GM18873 (cell line): Measurements from ENCODE around the gene PLD6.

ENCODE experiments used
- ATAC-seq: cut with Tn5 transposase; IDR thresholded peaks from one replicate; pipeline ENCODE4 v1.9.1; 2021; ENCODE audit warnings: mild to moderate bottlenecking, moderate library complexity, moderate number of reproducible peaks; ENCODE audit not compliant: unreplicated experiment, low FRiP score

The PLD6 gene

GRCh38 chr17:17227608-17228520 is 21.7 kb upstream of the PLD6 start:
- ATAC-seq = no peak

DNA sequence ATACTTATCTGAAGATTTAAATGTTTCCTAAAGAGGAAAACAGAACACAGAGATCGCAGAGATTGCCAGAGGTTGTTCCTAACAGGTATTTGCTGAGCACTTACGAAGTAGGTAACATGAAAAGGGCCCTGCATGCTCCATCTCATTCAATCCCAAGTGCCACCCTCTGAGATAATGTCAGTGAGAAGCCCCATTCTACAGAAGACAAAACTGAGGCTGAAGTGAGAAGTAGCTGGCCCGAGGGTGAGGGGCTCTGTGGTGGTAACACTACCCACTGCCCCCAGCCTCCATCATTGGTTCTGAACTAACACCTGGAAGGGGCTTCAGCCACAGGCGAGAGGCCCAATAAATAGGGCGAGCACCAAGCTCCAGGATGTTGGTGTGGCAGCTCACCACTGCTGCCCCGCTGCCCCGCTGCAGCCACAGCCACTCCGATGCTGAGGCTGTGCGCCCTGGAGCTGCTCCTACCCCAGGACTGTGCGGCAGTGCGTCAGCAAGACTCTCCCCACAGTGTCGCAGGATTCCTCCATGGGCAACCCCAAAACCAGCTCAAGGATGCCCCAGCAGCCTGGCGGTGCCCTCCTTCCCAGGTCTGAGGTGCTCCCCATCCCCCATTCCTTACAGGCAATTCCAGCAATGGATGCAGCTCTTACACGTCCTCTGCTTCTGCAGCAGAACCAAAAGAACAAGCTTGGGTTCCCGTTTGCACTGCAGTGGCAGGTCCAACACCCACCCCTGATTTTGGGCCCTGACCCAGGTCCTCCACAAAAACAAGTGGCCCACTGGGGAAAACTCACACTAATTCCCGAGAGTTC is 20.5 kb upstream of the PLD6 start:
- ATAC-seq = no peak

GRCh38 chr17:17225901-17226300 is 19.8 kb upstream of the PLD6 start:
- no peak for ATAC-seq

GRCh38 chr17:17224137-17224536 is 18.0 kb upstream of the PLD6 start:
- ATAC-seq = no peak

- no peak for ATAC-seq
Measured at GRCh38 chr17:17223736-17224135, 17.6 kb upstream of the PLD6 start.

DNA sequence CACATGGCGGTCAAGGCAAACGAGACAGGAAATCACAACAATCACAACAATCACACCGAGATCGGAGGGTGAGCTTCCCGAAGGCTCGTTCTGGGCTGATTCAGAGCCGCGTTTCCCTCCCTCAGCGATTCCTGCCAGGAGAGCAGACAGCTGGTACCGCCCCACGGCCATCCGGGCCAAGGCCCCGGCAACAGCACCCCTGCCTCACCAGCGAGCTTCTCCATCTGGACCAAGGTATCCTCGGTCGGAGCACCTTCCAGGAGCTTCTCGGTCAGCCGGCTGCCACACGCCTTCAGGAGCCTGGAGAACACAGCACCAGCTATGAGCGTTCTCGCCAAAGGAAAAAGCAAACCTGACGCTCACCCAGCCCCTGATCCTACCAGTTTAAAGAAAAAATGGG is 15.2 kb upstream of the PLD6 start:
- no peak for ATAC-seq

DNA sequence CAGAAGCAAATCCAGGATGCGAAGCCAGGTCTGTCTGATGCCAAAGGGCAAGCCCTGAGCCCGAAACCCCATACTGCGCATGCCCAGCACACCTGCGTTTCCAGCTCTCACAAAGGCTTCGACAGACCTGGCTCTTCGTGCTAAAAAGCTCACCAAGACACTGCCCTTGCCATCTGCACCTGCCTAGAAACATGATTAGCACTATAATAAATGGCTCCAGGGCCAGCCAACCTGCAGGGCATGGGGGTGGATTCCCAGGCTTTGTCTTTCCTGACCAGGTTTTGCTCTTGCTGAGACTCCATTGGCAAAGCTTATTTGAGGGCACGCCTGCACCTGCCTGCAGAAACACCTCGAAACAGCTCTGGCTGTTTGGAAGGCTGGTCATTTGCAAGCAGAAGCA is 14.4 kb upstream of the PLD6 start:
- no peak for ATAC-seq

DNA sequence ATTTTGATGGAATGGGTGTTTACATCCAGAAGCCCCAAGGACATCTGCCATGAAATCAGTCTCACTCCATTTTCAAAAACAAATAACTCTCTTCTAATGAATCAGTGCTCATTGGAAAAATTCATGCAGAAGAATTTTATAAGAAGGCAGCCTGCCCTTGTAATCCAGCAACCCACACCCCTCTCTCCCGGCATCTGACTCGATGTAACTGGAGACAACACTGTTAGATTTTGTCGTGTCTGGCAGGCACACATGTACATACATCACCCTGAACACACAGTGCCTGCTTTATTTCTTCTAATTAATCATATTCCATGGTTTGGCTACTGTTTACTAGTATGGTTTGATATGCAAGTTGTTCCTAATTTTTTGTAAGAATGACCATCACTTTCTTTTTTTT is 11.9 kb upstream of the PLD6 start:
- ATAC-seq = no peak

DNA sequence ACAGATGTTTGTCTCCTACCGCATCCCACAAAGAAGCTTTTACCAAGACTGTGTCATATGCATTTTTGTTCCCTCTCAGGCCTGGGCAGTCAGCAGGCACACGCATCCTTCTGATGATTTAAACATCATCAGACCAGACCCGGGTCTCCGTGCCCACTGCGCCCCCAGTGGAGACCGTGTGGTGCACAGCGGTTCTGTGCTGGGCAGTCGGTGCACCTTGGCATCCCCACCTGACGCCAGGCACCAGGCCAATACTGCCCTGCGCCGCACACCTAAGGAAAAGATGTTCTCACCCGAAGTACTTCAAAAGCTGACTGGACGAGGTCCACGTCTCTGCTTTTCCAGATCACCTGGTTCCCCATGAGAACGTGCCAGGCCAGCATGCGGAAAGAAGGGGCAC is 10.6 kb upstream of the PLD6 start:
- no peak for ATAC-seq

GRCh38 chr17:17216236-17216635 is 10.1 kb upstream of the PLD6 start:
- ATAC-seq = no peak

GRCh38 chr17:17215575-17215974 is 9.4 kb upstream of the PLD6 start:
- ATAC-seq = no peak

- no peak for ATAC-seq
Measured at GRCh38 chr17:17214646-17215436, 8.7 kb upstream of the PLD6 start.

DNA sequence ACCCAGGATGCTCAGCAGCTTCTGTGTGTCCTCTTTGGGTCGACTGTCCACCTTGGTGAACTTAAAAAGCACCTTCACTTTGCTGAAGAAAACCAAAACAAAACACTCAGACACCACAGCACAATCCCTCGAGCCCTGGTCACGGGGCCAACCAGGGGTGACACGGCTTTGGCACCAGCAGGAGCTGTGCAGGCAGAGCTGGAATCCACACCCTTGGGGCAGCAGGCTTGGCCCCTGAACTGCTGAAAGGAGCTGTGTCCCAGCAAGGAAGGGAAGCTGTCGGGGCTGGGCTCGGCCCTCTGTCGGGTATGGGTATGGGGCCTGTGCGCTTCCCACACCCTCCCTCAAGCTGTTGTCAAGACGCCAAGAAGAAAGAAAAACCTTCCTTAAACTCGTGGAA is 7.6 kb upstream of the PLD6 start:
- no peak for ATAC-seq

DNA sequence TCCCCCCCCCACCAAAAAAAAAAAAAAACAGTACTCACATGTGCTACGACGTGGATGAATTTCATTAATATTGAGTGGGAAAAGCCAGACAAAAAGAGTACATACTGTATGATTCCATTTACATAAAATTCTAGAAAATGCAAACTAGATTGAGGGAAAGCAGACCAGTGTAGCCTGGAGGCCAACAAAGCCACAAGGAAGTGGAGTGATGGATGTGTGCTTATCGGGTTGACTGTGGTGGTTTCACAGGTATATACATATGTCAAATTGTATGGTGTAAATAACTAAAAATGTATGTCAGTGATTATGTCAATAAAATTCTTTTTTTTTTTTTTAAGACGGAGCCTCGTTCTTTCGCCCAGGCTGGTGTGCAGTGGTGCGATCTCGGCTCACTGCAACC is 1.9 kb upstream of the PLD6 start:
- ATAC-seq = no peak

DNA sequence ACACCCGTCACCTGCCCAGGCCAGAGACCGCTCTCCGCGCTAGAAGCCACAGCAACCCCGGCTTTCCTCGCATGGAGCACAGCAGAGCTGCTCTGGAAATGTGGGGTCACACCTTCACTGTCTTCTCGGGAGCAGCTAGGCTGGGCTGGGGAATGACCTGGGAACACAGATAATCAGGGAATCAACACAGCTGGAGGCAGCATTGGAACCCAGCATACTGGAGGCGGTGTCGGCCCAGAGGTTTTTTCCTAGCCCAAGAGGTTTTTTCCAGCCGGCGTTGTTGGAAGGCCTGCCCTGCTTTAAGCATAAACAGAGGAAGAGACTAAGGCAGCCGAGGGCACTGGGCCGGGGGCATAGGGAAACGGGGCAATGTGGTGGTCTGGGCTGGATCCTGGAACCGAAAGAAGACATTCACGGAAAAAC is 791 bp upstream of the PLD6 start:
- ATAC-seq = no peak

DNA sequence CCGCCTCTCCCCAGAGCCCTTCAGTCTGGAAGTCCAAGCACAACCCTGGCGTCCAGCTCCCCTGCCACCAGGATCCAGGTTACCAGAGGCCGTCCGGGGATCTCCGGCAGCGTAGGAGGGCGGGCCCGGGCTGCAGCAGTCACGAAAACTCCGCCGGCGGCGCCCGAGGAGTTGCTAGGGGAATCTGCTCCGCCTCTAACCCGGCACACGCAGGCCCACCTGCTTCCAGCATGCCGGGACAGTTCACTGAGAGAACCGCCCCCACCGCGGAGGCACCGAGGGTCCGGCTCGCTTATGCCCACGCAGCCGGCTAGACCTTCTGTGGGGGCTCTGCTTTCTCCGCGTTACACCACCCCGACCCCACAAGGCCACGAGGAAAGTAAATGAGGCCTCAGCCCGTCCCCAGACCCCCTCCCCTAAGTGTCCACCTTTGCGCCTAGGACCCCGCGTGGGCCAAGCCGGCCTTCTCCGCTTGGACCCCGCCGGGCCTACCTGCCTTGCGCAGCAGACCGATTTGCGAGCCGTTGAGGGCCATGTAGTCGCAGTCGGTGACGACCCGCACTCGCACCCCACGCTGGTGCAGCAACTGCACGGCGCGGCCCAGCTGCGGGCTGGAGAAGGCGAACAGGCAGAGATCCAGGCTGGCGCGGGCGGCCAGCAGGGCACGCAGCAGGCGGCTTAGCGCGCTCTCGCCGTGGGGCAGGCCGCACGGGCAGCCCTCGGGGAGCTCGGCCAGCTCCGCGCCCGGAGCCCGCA is 587 bp downstream of the PLD6 start:
- peak; percentile 29 for ATAC-seq

DNA sequence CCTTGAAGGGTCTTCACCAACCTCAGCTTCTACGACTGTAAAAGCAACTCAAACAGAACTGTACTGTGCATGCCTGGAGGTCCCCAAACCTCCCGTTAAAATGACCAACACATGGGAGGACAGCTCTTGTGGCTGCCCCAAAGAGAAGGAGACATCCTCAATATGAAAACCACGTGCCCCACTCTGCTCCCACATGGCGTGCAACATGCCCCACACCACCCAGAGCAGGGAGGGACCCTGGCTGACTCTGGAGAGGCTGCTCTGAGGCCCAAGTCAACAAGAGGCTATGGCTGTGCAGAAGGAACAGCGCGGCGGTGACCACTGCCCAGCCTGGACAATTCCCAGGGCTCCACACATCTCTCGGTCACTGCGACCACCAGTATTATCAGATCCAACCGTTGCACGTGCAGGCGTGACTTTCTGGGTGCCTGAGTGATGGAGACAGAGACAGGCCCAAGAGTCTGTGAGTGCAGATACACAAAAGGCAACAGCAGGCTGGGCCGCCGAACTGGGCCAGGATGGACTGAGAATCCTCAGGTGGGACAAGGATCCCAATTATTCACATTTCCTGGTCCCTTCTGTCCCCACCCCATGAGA is 1.4 kb downstream of the PLD6 start:
- no peak for ATAC-seq

DNA sequence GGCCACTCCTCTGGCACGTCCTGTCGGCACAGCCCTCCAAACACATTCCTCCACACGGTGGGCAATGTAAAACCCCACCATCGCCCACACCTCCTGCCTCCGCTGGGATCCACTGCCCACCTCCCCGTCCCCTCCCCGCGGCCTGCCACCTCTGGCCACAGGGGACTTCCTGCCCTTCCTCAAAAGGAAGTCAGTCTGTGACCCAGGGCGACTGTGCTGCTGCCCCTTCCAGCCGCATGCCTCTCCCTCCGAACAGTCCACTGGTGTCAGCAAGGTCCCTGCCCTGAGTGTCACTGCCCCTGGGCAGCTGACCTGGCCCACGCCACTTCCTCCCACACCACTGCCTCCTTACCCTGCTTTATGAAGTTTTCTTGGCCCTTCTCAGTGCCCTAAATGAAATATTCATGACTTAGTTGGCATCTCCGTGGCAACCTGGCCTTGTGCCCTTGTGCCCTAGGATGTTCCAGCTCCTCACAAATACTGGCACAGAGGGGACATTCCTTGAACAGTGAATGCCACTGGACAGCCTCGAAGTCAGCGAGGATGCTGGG is 2.0 kb downstream of the PLD6 start:
- no peak for ATAC-seq

DNA sequence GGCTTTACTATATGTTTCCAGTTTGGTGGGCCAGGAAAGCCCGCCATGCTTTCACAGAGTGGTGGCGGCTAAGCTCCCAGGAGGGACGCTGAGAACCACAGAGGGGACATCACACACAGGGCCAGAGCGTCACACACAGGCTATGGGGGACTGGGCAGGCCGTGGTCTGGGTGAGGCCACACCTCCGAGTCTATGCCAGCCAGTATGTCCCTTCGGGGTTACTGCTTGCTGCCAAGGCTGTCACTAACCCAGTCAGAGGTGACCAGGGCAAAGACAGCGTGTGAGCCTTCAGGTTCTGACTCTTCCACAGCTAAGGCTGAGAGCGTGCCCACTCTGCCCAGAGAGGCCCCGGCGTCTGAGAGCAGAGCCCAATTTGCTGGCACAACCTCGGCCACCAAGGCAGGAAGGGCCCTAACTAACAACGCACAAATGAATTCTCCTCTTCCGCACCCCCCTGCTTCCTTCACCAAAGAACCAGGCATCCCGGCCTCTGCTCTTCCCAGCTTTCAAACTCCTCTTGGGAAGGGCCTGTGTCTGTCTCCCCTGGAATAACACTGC is 2.9 kb downstream of the PLD6 start:
- no peak for ATAC-seq
